DLD1 (cell line): ENCODE measurements around the gene TTC34.

Experiments used
- in situ Hi-C: cut with HindIII; loops from 2 replicates; pipeline ENCODE4 v1.10.0; 2017; ENCODE audit warnings: low sequenced_read_pairs

The TTC34 gene

DNA sequence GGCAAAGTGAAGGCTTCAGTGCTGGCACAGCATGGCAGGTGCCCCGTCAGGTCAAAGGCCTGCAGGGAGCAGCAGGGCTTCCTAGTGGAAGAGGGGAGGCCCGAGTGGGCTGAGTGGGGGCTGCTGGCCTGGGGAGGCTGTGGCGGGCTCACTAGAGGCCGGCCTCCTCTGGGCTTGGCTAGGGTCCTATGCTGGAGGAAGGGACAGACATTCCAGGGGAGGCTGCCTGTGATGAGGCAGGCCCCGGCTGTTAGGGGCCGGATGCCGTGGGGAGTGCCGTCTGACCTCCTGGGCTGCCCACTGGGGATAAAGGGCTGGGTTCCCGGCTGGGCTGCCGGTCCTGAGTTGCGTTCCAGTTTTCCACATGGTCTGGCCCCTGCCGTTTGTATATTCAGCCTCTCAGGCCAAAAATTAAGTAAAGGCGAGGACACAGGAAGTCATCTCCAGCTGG is 193.8 kb downstream of the TTC34 start:
- in situ Hi-C loops = no loop called here

DNA sequence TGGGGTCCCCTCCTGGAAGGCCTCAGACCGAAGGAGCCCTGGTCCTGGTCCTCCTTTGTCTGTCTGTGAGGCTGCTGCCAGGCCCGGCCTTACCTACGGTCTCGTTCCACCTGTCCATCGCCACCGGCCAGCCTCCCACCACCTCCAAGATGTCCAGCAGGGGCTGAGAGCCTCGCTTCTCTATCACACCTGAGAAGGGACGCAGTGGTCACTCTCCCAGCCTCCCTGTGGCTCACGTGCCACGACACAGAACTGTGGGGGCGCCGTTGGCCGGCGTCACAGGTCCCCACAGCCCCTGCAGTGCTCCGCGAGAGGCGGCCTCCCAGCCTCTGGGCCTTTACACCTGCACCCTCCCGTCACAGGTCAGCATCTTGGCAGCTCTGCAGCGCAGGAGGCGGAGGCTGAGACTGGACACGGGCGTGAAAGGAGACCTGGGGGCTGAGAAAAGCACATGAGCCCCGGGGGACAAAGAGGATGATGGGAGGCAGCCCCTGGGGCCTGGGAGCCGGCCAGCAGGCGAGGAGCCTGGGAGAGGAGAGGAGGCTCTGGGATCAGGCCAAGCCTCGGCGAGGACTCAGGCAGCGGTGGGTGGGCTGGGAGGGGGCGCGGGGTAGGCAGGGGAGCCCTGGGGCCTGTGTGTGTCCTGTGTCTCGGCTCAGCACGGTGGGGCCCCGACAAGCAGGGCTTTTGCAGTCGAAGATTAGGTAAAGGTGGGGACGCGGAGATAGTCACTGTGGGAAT is 194.4 kb downstream of the TTC34 start:
- in situ Hi-C loops = no loop called here

DNA sequence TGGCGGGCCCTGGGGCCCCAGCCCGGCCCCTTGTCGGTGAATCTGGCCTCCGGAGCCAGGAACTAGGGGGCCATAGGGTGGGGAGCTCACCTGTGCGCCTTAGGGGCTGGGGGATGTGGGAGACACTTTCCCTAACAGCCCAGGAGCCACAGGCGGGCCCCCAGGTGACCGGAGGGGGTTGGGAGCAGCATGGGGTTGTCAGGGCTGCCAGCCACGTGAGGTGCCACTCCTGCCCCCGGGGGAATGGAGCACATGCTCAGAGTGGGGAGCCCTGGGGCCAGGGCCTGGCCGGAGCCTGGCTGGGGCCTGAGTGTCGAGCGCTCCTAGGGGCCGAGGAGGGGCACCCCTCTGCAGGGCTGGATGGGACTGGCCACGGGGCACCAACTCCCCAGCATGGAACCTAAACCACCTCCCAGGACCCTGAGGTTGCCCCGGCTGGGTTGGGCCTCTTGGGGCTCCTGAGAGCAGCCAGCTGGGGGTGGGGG is 195.1 kb downstream of the TTC34 start:
- in situ Hi-C loops = no loop called here

DNA sequence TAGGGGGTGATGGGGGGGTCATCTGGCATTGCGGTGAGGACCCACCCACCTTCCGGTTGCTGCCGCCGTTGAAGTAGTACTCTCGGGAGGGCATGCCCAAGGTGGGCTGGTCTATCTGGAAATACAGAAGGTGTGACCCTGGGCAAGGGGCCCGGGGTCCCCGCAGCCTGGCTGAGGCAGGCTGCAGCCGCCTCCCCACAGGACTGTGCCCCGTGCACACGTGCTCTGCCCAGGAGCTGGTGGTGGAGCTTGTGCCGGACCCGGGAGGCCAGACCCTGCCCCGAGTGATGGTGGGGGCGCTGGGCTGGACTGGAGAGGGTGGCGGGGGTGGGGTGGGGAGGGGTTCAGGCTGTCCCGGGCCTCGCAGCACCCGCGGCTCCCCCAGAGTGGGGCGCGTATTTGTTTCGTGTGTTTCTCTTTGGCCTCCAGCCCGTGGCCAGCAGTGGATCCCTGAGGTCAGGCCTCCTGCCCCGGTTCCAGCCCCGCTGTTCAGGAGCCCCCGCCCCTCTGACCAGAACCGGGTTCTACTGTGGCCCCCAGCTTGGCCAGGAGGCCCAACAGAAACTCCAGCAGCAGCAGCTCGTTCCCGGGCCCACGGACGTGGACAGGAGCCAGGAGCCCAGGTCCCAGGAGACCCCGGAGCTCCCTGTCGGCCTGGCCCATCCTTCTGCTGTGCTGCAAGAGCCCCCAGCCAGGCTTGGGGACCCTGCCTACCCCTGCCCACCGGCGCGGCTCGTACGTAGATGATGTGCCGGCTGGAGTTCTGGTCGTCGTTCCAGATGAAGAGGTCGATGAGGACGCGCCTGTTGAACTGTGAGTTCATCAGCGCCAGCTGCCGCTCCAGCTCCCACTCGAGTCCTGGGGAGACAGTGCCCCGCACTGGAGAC is 195.7 kb downstream of the TTC34 start:
- in situ Hi-C loops = no loop called here

DNA sequence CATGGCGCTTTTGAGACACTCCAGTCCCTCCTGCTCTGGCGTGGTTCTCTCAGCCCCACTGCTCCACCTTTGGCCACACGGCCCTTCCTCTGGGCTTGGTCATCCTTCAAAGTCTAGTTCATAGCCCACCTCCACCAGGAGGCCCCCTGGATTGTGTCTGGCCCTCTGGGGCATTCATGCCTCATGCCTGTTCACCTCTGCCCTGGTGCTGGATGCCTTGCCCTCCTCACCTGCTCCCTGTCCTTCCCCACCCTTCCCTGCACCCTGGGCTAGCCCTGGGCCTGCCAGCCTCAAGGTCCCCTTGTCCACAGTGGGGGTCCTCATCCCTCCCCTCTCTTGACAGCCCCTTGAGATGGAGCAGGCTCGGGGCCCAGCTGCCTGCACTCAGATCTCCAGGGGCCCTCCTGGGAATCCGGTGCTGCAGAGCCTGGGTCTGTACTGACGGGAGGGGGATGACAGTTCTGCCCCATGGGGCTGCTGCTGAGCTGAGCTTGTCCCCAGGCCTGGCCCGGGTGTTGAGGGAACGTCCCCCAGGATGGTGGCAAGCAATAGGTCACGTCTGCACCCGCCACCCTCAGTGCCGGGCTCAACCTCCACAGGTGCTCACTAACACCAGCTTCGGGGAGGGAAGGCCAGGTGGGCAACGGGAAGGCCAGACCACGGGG is 196.5 kb downstream of the TTC34 start:
- in situ Hi-C loops = no loop called here

DNA sequence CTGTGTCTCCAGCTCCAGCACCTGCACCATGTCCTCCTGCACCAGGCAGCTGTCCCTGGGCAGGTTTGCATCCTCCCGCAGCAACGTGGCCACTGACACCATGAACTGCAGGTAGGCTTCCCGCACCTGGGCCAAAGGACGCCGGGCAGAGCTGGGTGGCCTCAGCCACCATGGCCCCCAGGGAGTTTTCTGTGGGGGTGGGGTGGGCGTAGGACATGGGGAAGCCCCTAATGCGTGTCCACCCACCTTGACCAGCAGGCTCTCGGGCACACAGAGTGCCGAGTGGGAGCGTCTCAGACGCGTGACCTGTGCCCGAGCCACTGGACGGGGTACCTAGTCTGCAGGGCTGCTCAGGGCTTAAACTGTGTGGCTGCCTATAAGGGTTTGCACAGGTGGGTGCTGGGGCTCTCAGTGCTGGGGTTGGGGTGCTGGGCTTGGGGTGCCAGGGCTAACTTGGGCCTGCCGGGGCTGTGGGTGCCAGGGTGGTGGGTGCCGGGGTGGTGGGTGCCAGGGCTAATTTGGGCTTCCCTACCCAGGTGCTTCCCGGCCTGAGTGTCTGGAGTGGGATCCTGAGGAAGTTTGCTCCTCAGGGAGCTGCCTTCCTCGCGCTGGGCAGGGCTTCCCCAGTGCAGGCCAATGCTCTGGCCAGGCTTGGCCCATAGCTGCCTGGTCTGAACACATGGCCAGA is 197.2 kb downstream of the TTC34 start:
- in situ Hi-C loops = no loop called here

GRCh38 chr1:2603521-2604155 is 197.9 kb downstream of the TTC34 start:
- in situ Hi-C loops = no loop called here

GRCh38 chr1:2602866-2603520 is 198.5 kb downstream of the TTC34 start:
- in situ Hi-C loops = no loop called here

DNA sequence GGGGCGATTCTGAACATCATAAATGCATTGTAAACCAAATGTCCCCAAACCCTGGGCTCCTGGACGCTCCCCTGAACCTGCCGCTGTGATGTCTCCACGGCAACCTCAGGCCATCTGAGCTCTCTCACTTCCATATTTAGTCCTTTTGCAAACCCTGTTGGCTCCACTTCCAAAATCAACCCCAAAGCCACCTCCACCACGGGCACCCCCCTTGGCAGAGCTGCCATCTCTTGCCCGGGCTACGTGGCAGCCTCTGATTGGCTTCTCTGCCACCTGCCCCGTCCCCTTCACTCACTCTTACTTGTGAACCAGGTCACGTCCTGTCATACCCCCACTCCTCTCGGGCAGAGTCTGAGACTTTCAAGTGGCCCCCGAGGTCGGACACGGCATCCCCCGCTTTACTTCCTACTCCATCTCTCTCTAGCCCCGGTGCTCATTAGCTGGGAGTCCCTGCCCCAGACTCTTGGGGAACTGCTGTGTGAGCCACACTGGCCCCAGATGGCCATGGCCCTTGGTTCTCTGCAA is 199.1 kb downstream of the TTC34 start:
- in situ Hi-C loops = no loop called here

GRCh38 chr1:2601721-2602303 is 199.7 kb downstream of the TTC34 start:
- in situ Hi-C loops = no loop called here

GRCh38 chr1:2598329-2598931 is 203.1 kb downstream of the TTC34 start:
- in situ Hi-C loops = no loop called here

GRCh38 chr1:2597441-2598328 is 203.8 kb downstream of the TTC34 start:
- in situ Hi-C loops = no loop called here

DNA sequence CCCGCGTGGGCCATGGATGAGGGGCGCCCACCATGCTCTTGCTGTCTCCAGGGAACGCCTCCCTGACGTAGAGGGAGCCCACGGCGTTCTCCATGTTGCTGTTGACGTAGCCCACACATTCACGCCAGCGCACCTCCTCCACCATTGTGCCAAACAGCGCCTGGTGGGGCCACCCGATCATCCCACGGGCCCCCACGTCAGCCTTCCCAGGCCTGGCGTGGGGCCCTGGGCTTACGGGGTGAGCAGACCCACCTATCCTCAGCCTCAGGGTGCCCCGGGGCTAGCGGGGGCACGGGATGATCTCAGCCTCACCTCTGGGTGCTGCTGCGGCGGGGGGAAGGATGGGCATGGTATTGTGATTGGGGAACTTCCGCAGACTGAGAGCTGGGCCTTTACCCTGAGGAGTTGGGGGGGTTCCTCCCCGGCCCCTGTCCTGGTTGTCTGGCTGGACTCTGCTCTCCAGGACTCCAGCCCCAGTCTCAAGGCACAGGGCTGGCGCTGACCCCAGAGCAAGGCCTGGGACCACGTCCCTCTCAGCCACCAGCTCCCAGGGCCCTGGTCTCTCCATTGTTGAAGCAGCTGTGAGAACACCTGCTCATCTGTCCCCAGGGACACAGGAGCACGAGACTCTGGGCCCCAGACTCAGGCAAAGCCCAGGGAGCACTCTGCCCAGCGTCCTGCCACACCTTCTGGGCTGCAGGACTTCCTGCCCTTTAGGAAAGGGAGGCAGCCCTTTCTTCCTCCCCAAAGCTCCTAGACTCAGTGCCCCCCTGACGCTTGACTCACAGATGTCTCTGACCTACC is 204.8 kb downstream of the TTC34 start:
- in situ Hi-C loops = no loop called here

DNA sequence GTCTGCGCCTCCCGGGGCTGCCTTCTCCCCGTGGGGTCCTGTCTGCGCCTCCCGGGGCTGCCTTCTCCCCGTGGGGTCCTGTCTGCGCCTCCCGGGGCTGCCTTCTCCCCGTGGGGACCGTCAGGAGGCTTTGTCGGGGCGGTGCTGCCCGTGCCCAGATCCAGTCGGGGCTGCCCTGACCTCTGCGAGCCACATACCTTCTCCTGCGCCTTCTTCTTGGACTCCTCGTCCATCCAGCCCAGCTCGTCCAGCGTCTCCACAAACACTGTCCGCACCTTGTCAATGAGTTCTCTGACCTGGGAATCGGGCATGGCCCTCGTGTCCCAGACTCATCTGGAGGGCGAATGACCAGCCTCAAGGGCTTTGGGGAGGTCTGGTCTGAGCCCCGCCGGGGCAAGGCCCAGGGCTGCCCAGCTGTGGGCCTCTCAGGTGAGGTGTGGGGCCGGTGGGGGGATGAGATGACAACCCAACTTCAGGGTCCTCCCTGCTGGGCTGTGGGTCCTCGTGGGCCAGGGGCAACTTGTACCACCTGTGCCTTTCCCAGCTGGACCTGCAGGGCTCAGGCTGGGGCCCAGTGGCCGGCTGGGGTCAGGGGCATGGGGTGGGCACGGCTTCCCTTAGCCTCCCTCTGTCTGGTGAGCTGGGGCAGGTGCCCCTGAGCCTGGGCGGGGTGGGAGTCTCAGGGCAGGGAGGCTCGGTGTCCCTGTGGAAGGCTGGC is 205.5 kb downstream of the TTC34 start:
- in situ Hi-C loops = no loop called here

DNA sequence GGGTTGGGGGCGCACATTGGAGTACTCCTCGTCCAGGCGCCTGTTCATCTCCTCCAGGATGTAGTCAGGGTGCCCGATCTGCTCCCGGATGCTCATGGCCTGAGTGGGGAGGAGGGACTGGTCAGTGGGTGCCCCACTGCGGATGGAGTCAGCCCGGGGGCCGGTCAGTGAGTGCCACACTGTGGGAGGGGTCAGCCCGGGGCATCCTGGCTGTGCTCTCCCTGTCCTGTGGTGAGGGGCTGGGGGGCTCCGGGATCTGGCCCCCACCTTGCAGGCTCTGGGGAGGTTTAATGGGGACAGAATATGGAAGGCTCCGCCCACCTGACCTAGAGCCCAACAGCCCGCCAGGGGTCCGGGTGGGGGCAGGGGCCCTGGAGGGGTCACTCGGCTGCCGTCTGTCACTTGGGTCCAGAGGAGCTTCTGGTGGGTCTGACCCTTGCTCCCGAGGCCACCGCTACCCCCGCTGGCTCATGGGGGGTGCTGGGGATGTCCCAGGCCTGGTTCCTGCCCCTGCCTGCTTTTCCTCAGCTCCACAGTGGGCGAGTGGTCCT is 206.2 kb downstream of the TTC34 start:
- in situ Hi-C loops = no loop called here

GRCh38 chr1:2594641-2595131 is 206.8 kb downstream of the TTC34 start:
- in situ Hi-C loops = no loop called here
